ENCODE data around the gene MPZL3. TPM values are rescaled to one million over a fixed set of nuclear protein-coding genes. Genes with fewer than 3 reads are reported as not detected.
A peak's percentile ranks its signal among the peaks of the same experiment; 100 is the strongest.

The MPZL3 gene
- total RNA-seq, 2 experiments from 2014 or later: 34.0 to 34.9 TPM

DNA sequence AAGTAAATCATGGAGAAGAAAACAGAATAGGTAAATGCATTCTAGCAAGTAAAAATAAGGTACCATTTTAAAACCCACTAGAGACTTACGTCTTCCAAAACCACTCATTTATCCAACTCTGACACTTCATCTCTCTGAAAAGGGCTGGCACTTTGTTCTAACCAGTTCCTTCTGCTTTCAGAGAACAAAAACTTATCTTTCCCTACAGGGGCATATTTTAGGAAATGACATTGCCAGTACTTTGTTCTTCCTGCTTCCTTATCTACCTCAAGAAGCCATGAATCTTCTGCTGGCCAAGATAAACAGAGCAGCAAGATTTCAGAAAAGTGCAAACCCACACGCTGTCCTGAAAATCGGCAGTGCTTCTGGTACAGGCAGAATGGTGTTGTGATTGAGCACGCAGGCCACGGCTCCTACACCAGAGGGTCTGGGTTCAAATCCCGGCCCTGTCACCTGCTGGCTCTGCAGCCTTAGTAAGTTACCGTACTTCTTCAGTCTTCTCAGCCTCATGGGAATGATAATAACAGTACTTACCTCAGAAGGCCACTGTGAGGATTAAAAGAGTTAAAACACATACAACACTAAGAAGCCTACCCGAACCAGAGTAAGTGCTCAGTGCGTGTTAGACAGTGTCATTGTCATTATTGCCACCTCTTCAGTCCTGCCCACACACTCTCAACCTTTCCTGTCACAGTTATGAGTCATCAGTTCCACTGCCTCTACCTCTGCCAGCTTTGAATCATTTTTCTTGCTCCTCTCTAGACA is 11.0 kb downstream of the MPZL3 start:
- H3K9me3 Mint-ChIP-seq: no peaks in the 10 kb centered on the region
- DNase-seq: peak; percentile 74
- peaks cover 68% of the 10 kb centered on the region for H3K36me3 Mint-ChIP-seq (ENCODE audit: low read depth)
- ChIA-PET CTCF (interaction anchor here (0.9 to 4.1 kb wide), 10 partner anchors 11 to 64 kb away, joined by 3 to 43 read pairs (median 3); partner anchors contain the start of genes CD3E and MPZL3), POLR2A (interaction anchor here (0.8 to 5.6 kb wide), 18 partner anchors 11 to 107 kb away, joined by 3 to 96 read pairs (median 8); partner anchors contain the start of genes CD3D, CD3G, JAML and MPZL3)
- H3K27ac Mint-ChIP-seq: peak overlapping the region; percentile 93
- H3K4me3 Mint-ChIP-seq: peak overlapping the region; percentile 67
- H3K27me3 Mint-ChIP-seq: no peaks in the 10 kb centered on the region
- H3K4me1 Mint-ChIP-seq: peaks cover 90% of the 10 kb centered on the region

DNA sequence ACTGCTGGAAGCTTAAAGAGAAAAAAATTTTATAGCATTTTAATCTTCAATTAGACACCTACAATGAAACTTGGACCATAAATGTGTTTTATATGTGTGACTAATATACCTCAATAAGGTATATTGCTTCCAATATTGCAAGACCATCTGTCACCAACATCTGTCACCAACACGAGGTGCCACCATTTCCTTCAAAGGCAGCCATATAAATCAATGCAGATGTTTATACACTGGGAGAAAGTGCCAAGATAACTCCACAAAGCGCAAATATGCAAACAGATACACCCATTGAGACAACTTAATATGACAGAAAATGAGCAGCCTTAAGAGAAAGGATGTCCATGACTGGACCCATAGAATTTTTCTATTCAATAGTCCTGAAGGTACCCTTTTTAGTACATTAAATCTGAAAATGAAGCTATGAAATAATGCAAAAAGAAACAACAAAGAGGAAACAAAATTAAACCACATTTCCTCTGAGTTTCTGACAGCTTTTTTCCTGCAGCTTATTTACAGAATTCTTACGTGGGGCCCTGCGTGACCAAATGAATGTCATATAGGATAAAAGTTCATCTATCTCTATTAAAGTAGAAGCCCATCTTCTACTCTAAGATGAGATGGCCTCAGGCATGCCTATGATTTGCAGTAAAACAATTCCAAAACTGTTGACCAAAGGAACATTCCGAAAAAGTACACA is 12.5 kb downstream of the MPZL3 start:
- POLR2A ChIA-PET: interaction anchor here (0.8 to 5.6 kb wide), 18 partner anchors 8 to 120 kb away, joined by 3 to 96 read pairs (median 4); partner anchors contain the start of genes CD3D, CD3G, JAML and MPZL3
- Mint-ChIP-seq H3K27ac (peak overlapping the region; percentile 93), H3K27me3 (no peaks in the 10 kb centered on the region), H3K4me1 (peaks cover 85% of the 10 kb centered on the region), H3K4me3 (peak overlapping the region; percentile 67), H3K9me3 (no peaks in the 10 kb centered on the region), H3K36me3 (ENCODE audit: low read depth) (peaks cover 73% of the 10 kb centered on the region)
- CTCF ChIA-PET: interaction anchor here (1.2 to 4.1 kb wide), 8 partner anchors 11 to 56 kb away, joined by 3 to 43 read pairs (median 6); partner anchors contain the start of genes JAML and MPZL3
- DNase-seq: no peak

DNA sequence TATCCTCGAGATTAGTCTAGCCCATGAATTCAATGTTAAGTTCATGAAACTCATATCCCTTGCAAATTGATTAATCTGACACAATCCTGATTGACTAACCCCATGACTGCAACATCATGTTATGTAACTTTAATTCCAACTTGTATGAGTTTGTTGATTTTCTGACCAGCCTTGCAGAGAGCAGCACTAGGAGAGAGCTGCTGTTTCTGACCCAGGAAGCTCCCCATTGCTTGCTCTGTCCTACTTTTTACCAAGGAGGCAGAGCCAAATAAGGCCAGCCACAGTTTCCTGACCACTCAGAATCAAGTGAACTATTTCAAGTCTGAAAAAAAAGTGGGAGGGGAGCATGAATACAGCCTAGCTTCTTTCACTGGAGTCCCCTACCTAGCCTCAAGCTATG is 13.2 kb downstream of the MPZL3 start:
- H3K27me3 Mint-ChIP-seq: no peaks in the 10 kb centered on the region
- peaks cover 67% of the 10 kb centered on the region for H3K36me3 Mint-ChIP-seq (ENCODE audit: low read depth)
- H3K9me3 Mint-ChIP-seq: no peaks in the 10 kb centered on the region
- DNase-seq: no peak
- POLR2A ChIA-PET: interaction anchor here (0.6 to 5.6 kb wide), 15 partner anchors 8 to 334 kb away, joined by 3 to 96 read pairs (median 9); partner anchors contain the start of genes CD3D, CD3G, JAML and MPZL3
- CTCF ChIA-PET: interaction anchor here (1.3 to 4.1 kb wide), 6 partner anchors 10 to 57 kb away, joined by 4 to 43 read pairs (median 6); partner anchors contain the start of genes JAML and MPZL3
- peak overlapping the region; percentile 63 for H3K4me3 Mint-ChIP-seq
- peaks cover 83% of the 10 kb centered on the region for H3K4me1 Mint-ChIP-seq
- peak overlapping the region; percentile 78 for H3K27ac Mint-ChIP-seq

GRCh38 chr11:118238421-118238820 is 13.7 kb downstream of the MPZL3 start:
- H3K36me3 Mint-ChIP-seq (ENCODE audit: low read depth): peaks cover 65% of the 10 kb centered on the region
- ChIA-PET POLR2A (interaction anchor here (0.6 to 5.6 kb wide), 11 partner anchors 8 to 334 kb away, joined by 3 to 96 read pairs (median 11); partner anchors contain the start of genes CD3D, CD3G, JAML and MPZL3), CTCF (interaction anchor here (1.4 to 4.1 kb wide), 3 partner anchors 9 to 39 kb away, joined by 4 to 43 read pairs (median 6); partner anchors contain the start of gene MPZL3)
- DNase-seq: no peak
- peak overlapping the region; percentile 78 for H3K27ac Mint-ChIP-seq
- peaks cover 84% of the 10 kb centered on the region for H3K4me1 Mint-ChIP-seq
- no peaks in the 10 kb centered on the region for H3K27me3 Mint-ChIP-seq
- no peaks in the 10 kb centered on the region for H3K9me3 Mint-ChIP-seq
- H3K4me3 Mint-ChIP-seq: peak overlapping the region; percentile 63

DNA sequence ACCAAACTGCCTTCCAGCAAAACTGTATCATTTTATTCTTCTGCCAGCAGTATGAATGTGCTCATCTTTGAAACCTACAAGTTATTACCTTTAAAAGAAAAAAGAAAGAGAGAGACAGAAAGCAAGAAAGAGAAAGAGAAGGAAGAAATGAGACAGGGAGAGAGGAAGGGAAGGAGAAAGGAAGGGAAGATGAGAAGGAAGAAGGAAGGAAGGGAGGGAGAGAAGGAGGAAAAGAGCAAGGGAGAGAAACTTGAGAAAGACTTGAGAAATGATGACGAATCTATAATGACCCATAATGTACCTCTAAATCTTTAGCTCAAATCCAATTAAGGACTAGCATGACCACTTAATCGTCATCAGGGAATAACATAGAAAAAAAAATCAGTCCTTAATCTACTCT is 16.0 kb downstream of the MPZL3 start:
- CTCF ChIA-PET: interaction anchor here (0.9 to 1.2 kb wide), 2 partner anchors 14 to 38 kb away, joined by 3 to 11 read pairs; no protein-coding TSS in a partner anchor
- Mint-ChIP-seq H3K36me3 (ENCODE audit: low read depth) (peaks cover 49% of the 10 kb centered on the region), H3K27ac (no peak overlapping the region), H3K9me3 (no peaks in the 10 kb centered on the region), H3K27me3 (no peaks in the 10 kb centered on the region), H3K4me3 (no peak overlapping the region), H3K4me1 (peaks cover 73% of the 10 kb centered on the region)
- DNase-seq: no peak
- POLR2A ChIA-PET: interaction anchor here (0.7 to 1.8 kb wide), 4 partner anchors 9 to 34 kb away, joined by 4 to 8 read pairs (median 4); partner anchors contain the start of genes JAML and MPZL3

DNA sequence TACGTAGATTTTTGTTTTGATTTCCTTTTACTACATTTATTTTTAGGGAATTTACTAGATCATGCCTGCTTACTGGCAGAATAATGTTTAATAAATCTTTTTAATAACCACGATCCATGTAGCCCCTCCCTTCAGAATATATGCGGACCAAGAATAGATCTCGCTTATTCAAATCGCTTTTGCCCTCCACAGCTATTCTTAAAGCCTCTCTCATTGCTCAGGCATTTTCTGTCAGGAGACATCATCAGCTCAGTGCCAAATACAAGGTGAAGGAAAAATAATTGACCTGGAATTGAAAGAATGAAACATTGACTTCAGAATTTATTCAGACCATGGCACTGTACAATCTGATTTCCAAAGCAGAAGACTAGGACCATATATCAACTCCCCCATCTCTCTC is 17.3 kb downstream of the MPZL3 start:
- Mint-ChIP-seq H3K36me3 (ENCODE audit: low read depth) (peaks cover 41% of the 10 kb centered on the region), H3K4me3 (no peak overlapping the region), H3K4me1 (peaks cover 59% of the 10 kb centered on the region), H3K27ac (no peak overlapping the region), H3K27me3 (no peaks in the 10 kb centered on the region), H3K9me3 (no peaks in the 10 kb centered on the region)
- DNase-seq: no peak
- ChIA-PET POLR2A (interaction anchor here (0.8 kb wide), 1 partner anchor 11 kb away, joined by 3 read pairs; no protein-coding TSS in a partner anchor), CTCF (interaction anchor here (0.8 kb wide), 1 partner anchor 36 kb away, joined by 5 read pairs; no protein-coding TSS in a partner anchor)

- no peaks in the 10 kb centered on the region for H3K27me3 Mint-ChIP-seq
- no peak for DNase-seq
- no peaks in the 10 kb centered on the region for H3K9me3 Mint-ChIP-seq
- peaks cover 35% of the 10 kb centered on the region for H3K36me3 Mint-ChIP-seq (ENCODE audit: low read depth)
- no peak overlapping the region for H3K4me3 Mint-ChIP-seq
- peaks cover 51% of the 10 kb centered on the region for H3K4me1 Mint-ChIP-seq
- CTCF ChIA-PET: no interaction called here
- peak overlapping the region; percentile 38 for H3K27ac Mint-ChIP-seq
- POLR2A ChIA-PET: interaction anchor here (0.8 to 1.7 kb wide), 2 partner anchors 9 to 12 kb away, joined by 3 to 9 read pairs; partner anchors contain the start of gene JAML
Measured at GRCh38 chr11:118233850-118234249, 18.3 kb downstream of the MPZL3 start.

DNA sequence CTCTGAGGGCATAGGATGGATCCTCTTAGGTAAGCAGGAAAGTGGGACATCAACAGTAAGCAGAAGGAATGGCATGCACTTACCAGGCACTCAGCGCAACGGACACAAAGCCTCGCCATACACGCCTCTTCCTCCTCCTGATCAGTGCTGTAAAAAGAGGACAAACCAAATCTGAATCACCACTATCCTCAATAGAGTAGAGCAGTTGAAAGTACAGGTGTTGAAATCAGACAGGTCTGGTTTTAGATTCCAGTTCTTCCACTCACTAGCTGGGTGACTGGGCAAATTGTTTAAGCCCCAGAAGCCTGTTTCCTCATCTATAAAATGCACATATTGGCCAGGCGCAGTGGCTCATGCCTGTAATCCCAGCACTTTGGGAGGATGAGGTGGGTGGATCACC is 18.8 kb downstream of the MPZL3 start:
- Mint-ChIP-seq H3K4me1 (peaks cover 46% of the 10 kb centered on the region), H3K27ac (peak overlapping the region; percentile 38), H3K9me3 (no peaks in the 10 kb centered on the region), H3K27me3 (no peaks in the 10 kb centered on the region), H3K36me3 (ENCODE audit: low read depth) (peaks cover 33% of the 10 kb centered on the region), H3K4me3 (no peak overlapping the region)
- POLR2A ChIA-PET: interaction anchor here (1.7 kb wide), 1 partner anchor 9 kb away, joined by 9 read pairs; the partner anchor contains the start of gene JAML
- no peak for DNase-seq
- CTCF ChIA-PET: interaction anchor here (0.7 kb wide), 1 partner anchor 35 kb away, joined by 3 read pairs; no protein-coding TSS in a partner anchor

- H3K4me3 Mint-ChIP-seq: no peak overlapping the region
- peaks cover 41% of the 10 kb centered on the region for H3K4me1 Mint-ChIP-seq
- peaks cover 30% of the 10 kb centered on the region for H3K36me3 Mint-ChIP-seq (ENCODE audit: low read depth)
- no peak for DNase-seq
- no peaks in the 10 kb centered on the region for H3K27me3 Mint-ChIP-seq
- ChIA-PET POLR2A (interaction anchor here (1.2 to 1.7 kb wide), 3 partner anchors 8 to 18 kb away, joined by 3 to 9 read pairs (median 5); partner anchors contain the start of gene JAML), CTCF (interaction anchor here (0.7 kb wide), 1 partner anchor 34 kb away, joined by 3 read pairs; no protein-coding TSS in a partner anchor)
- no peaks in the 10 kb centered on the region for H3K9me3 Mint-ChIP-seq
- peak overlapping the region; percentile 38 for H3K27ac Mint-ChIP-seq
Measured at GRCh38 chr11:118232659-118233058, 19.5 kb downstream of the MPZL3 start.

DNA sequence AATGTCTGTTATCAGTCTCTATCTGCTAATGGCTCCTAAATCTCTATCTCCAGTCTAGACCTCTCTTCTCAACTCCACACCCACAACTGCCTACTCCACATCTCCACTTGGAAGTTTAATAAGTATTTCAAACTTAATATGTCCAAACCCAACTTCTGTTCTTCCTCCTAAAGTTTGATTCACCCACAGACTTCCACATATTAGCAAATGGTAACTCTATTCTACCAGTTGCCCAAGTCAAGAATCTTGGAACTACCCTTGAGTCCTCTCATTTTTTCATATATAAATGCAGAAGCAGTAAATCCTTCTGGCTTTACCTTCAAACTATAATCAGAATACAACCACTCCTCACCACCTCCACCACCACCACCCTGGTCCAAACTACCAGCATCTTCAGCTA is 20.7 kb downstream of the MPZL3 start:
- CTCF ChIA-PET: interaction anchor here (1.0 to 2.5 kb wide), 2 partner anchors 33 kb away, joined by 4 to 7 read pairs; no protein-coding TSS in a partner anchor
- H3K36me3 Mint-ChIP-seq (ENCODE audit: low read depth): peaks cover 29% of the 10 kb centered on the region

DNA sequence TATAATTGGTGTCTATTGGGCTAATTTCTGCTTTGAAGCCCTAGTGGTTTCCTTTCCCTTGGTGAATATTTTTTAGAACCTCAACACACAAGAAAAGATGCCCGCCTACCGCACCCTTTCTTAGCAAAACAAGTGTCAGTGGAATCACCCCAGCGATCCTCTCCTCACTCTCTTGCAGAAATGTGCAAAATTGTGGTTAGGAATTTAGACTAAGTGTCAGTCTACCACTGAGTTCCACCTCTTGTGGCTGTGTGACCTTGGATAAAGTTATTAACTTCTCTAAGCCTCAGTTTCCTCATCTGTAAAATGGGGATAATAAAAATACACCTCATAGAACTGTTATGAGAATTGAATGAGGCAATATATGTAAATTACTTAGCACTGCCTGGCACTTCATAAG is 22.1 kb downstream of the MPZL3 start:
- Mint-ChIP-seq H3K27ac (no peak overlapping the region), H3K4me1 (peaks cover 31% of the 10 kb centered on the region), H3K9me3 (no peaks in the 10 kb centered on the region), H3K27me3 (no peaks in the 10 kb centered on the region), H3K4me3 (no peak overlapping the region), H3K36me3 (ENCODE audit: low read depth) (peaks cover 31% of the 10 kb centered on the region)
- ChIA-PET POLR2A (interaction anchor here (0.9 to 4.0 kb wide), 11 partner anchors 9 to 172 kb away, joined by 3 to 49 read pairs (median 4); partner anchors contain the start of genes CD3D and MPZL3), CTCF (interaction anchor here (1.0 to 2.5 kb wide), 3 partner anchors 12 to 66 kb away, joined by 3 to 7 read pairs (median 3); no protein-coding TSS in a partner anchor)
- peak; percentile 51 for DNase-seq

More for the DNA sequence above, 20.7 kb downstream of the MPZL3 start:
- H3K27ac Mint-ChIP-seq: no peak overlapping the region
- no peaks in the 10 kb centered on the region for H3K9me3 Mint-ChIP-seq
- no peaks in the 10 kb centered on the region for H3K27me3 Mint-ChIP-seq
- no peak for DNase-seq
- no peak overlapping the region for H3K4me3 Mint-ChIP-seq
- POLR2A ChIA-PET: interaction anchor here (1.2 to 4.0 kb wide), 3 partner anchors 9 to 16 kb away, joined by 3 to 49 read pairs (median 5); no protein-coding TSS in a partner anchor
- peaks cover 33% of the 10 kb centered on the region for H3K4me1 Mint-ChIP-seq
